KMS-11 (cell line): ENCODE results near the gene RNF43.

ENCODE experiments used
- H2AFZ ChIP-seq: fragments of 200-600 bp; sonication (generic); 2 replicates; pipeline ENCODE4 v1.6.1; 2016; ENCODE audit warnings: antibody characterized with exemption, mixed run types, low read depth
- H3K27ac ChIP-seq: fragments of 200-600 bp; sonication (generic); 2 replicates; pipeline ENCODE4 v1.6.1; 2016; ENCODE audit warnings: mild to moderate bottlenecking, mixed run types
- H3K27me3 ChIP-seq: fragments of 200-600 bp; sonication (generic); 2 replicates; pipeline ENCODE4 v1.6.1; 2017; ENCODE audit warnings: mild to moderate bottlenecking, low read depth, mixed run types, moderate library complexity; ENCODE audit not compliant: insufficient read depth
- H3K36me3 ChIP-seq: fragments of 200-600 bp; sonication (generic); 2 replicates; pipeline ENCODE4 v1.6.1; 2017; ENCODE audit warnings: mild to moderate bottlenecking, mixed run types; ENCODE audit not compliant: insufficient read depth
- H3K4me1 ChIP-seq: fragments of 200-600 bp; sonication (generic); 2 replicates; pipeline ENCODE4 v1.6.1; 2016; ENCODE audit warnings: mild to moderate bottlenecking, low read depth, mixed run types; ENCODE audit not compliant: poor library complexity, severe bottlenecking
- H3K4me2 ChIP-seq: fragments of 200-600 bp; sonication (generic); 2 replicates; pipeline ENCODE4 v1.7.0; 2016; ENCODE audit warnings: mild to moderate bottlenecking, mixed run types
- H3K4me3 ChIP-seq: fragments of 200-600 bp; sonication (generic); IDR thresholded peaks from 2 replicates; pipeline ENCODE4 v1.6.1; 2017; ENCODE audit warnings: low read depth, low read length, mixed read lengths; ENCODE audit not compliant: insufficient read depth
- H3K79me2 ChIP-seq: fragments of 200-600 bp; sonication (generic); 2 replicates; pipeline ENCODE4 v1.6.1; 2016; ENCODE audit warnings: low read depth, mixed run types; ENCODE audit not compliant: insufficient read depth
- H3K9ac ChIP-seq: fragments of 200-600 bp; sonication (generic); 2 replicates; pipeline ENCODE4 v1.6.1; 2016; ENCODE audit warnings: mild to moderate bottlenecking, mixed run types
- H4K20me1 ChIP-seq: fragments of 200-600 bp; sonication (generic); 2 replicates; pipeline ENCODE4 v1.6.1; 2016; ENCODE audit warnings: mild to moderate bottlenecking, mixed run types; ENCODE audit not compliant: insufficient read depth
- CTCF ChIP-seq: fragments of 200-600 bp; sonication (generic); conservative IDR thresholded peaks from 2 replicates; pipeline ENCODE4 v1.6.1; 2017; ENCODE audit warnings: low read depth, mild to moderate bottlenecking, antibody characterized with exemption, low read length, moderate library complexity, mixed read lengths

Gene RNF43

GRCh38 chr17:58373923-58374322 is 43.4 kb downstream of the RNF43 start:
- no peak overlapping the region for H3K27ac ChIP-seq
- no peaks in the 10 kb centered on the region for H4K20me1 ChIP-seq
- H3K4me3 ChIP-seq, result no peak overlapping the region
- H3K36me3 ChIP-seq, result no peaks in the 10 kb centered on the region
- no peaks in the 10 kb centered on the region for H3K27me3 ChIP-seq
- no peak overlapping the region for H2AFZ ChIP-seq
- no peak overlapping the region for H3K4me2 ChIP-seq
- H3K4me1 ChIP-seq, result no peaks in the 10 kb centered on the region
- no peak overlapping the region for H3K9ac ChIP-seq
- H3K79me2 ChIP-seq, result no peaks in the 10 kb centered on the region
- no peak for TF ChIP-seq CTCF

- no peak overlapping the region for H3K4me2 ChIP-seq
- no peaks in the 10 kb centered on the region for H3K36me3 ChIP-seq
- no peaks in the 10 kb centered on the region for H3K79me2 ChIP-seq
- TF ChIP-seq CTCF, result no peak
- no peaks in the 10 kb centered on the region for H3K4me1 ChIP-seq
- H3K27ac ChIP-seq, result no peak overlapping the region
- no peak overlapping the region for H2AFZ ChIP-seq
- H4K20me1 ChIP-seq, result no peaks in the 10 kb centered on the region
- H3K4me3 ChIP-seq, result no peak overlapping the region
- H3K27me3 ChIP-seq, result no peaks in the 10 kb centered on the region
- no peak overlapping the region for H3K9ac ChIP-seq
These were observed 44.3 kb downstream of the RNF43 start for GRCh38 chr17:58373003-58373402.

- Histone ChIP-seq H3K9ac (no peak overlapping the region), H3K27ac (no peak overlapping the region), H3K79me2 (no peaks in the 10 kb centered on the region), H3K4me2 (no peak overlapping the region), H3K36me3 (no peaks in the 10 kb centered on the region), H3K27me3 (no peaks in the 10 kb centered on the region), H3K4me3 (no peak overlapping the region), H2AFZ (no peak overlapping the region), H3K4me1 (peaks cover 8% of the 10 kb centered on the region), H4K20me1 (no peaks in the 10 kb centered on the region)
- no peak for TF ChIP-seq CTCF
These were observed 45.9 kb downstream of the RNF43 start for GRCh38 chr17:58371300-58371950.

GRCh38 chr17:58370716-58371115 is 46.6 kb downstream of the RNF43 start:
- no peak overlapping the region for H3K4me2 ChIP-seq

More at GRCh38 chr17:58370716-58371115, 46.6 kb downstream of the RNF43 start:
- TF ChIP-seq CTCF, result no peak
- Histone ChIP-seq H3K36me3 (no peaks in the 10 kb centered on the region), H2AFZ (no peak overlapping the region), H3K27me3 (no peaks in the 10 kb centered on the region), H3K9ac (no peak overlapping the region), H3K27ac (no peak overlapping the region), H3K4me3 (no peak overlapping the region), H3K4me1 (peaks cover 8% of the 10 kb centered on the region), H3K79me2 (no peaks in the 10 kb centered on the region), H4K20me1 (no peaks in the 10 kb centered on the region)
